ENCODE measurements around the gene ERMP1. TPM values are rescaled to one million over a fixed set of nuclear protein-coding genes. Genes with fewer than 3 reads are reported as not detected.

ERMP1 gene
- total and polyA plus RNA-seq, 2 donors (not counting 3 experiments of a cell fraction or from before 2014, with no cell fraction given), result 9.7 to 16.6 TPM

DNA sequence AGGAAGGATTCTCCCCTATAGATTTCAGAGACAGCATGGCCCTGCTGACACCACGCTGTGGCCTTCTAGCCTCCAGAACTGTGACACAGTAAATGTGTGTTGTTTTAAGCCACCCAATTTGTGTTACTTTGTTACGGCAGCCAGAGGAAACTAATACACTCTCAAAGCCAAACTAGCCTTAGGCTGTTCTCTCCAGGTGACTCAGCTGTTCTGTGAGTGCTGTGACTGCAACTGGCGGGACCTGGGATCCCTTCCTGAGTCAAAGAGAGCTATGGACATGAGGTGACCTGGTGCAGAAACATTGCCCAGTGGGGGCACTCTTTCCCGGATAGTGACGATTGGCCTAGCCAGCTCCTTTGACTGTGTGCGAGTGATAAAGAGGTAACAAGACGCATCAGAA is 43.8 kb upstream of the ERMP1 start:
- H3K27ac ChIP-seq (ENCODE audit: insufficient read depth, low read depth, low read length), result no peak overlapping the region
- H3K4me3 ChIP-seq (replicated peaks in 1 of 3; ENCODE audit: insufficient read depth in 1 of 3, low read depth in 1 of 3, low read length in 3 of 3), result no peak overlapping the region
- no peaks in the 10 kb centered on the region for H3K36me3 ChIP-seq (ENCODE audit: control insufficient read depth in 2 of 2, extremely low read depth in 1 of 2, insufficient read depth in 2 of 2, low read length in 2 of 2)
- intact Hi-C loops (cut with micrococcal nuclease) (no loop called here), dilution Hi-C loops (cut with MboI; ENCODE audit: extremely low pct_ligation_motif_present, low sequenced_read_pairs) (no loop called here)
- BruUV-seq (replicated peaks), result no TSS peak
- TF ChIP-seq MYC (IDR thresholded peaks at IDR 0.05; ENCODE audit: low read depth, low read length) (no peak), JUN (IDR thresholded peaks at IDR 0.05; ENCODE audit: borderline replicate concordance, insufficient read depth, insufficient read length, low read depth) (no peak), FOS (IDR thresholded peaks at IDR 0.05; ENCODE audit: borderline replicate concordance, insufficient read depth, low read length) (no peak), CTCF (IDR thresholded peaks at IDR 0.05; ENCODE audit: extremely low read depth in 1 of 2, insufficient read depth in 1 of 2, low read depth in 1 of 2, low read length in 2 of 2) (no peak), POLR2A (IDR thresholded peaks at IDR 0.05; ENCODE audit: low read depth, low read length) (no peak), GATA2 (IDR thresholded peaks at IDR 0.05; ENCODE audit: insufficient read depth, insufficient read length, low read depth, low read length) (no peak), EZH2 (IDR thresholded peaks at IDR 0.05; ENCODE audit: borderline replicate concordance, low read depth, low read length, severe bottlenecking) (no peak), MAX (IDR thresholded peaks at IDR 0.05; ENCODE audit: insufficient read depth, insufficient read length) (no peak), POLR2AphosphoS5 (IDR thresholded peaks at IDR 0.05; ENCODE audit: insufficient read depth, low read depth, low read length) (no peak)
- no peak overlapping the region for H2AFZ ChIP-seq (ENCODE audit: low read depth, low read length)
- H3K79me2 ChIP-seq (ENCODE audit: control insufficient read depth, insufficient read depth, low read length), result no peaks in the 10 kb centered on the region
- H3K9ac ChIP-seq (replicated peaks; ENCODE audit: extremely low read depth, insufficient read depth, low read length), result no peak overlapping the region
- no peaks in the 10 kb centered on the region for H4K20me1 ChIP-seq (replicated peaks; ENCODE audit: control insufficient read depth, extremely low read depth, insufficient read depth, low read length)
- no peaks in the 10 kb centered on the region for H3K9me3 ChIP-seq (replicated peaks; ENCODE audit: control insufficient read depth, insufficient read depth, low read length)
- no peaks in the 10 kb centered on the region for H3K9me1 ChIP-seq (replicated peaks; ENCODE audit: control insufficient read depth, extremely low read depth, insufficient read depth, low read length)
- DNase-seq (ENCODE audit: low read depth, low spot score), result no peak
- FAIRE-seq, result no peak
- H3K4me2 ChIP-seq (ENCODE audit: insufficient read depth, low read length), result no peak overlapping the region
- POLR2A ChIA-PET, result no interaction called here
- H3K27me3 ChIP-seq (ENCODE audit: control insufficient read depth in 2 of 2, insufficient read depth in 2 of 2, low read length in 2 of 2), result no peaks in the 10 kb centered on the region
- H3K4me1 ChIP-seq (ENCODE audit: control insufficient read depth, extremely low read depth, insufficient read depth, low read length), result peaks cover 4% of the 10 kb centered on the region
- CTCF ChIA-PET, result interaction anchor here (1.1 to 1.6 kb wide), 3 partner anchors 10 to 178 kb away, joined by 3 to 7 read pairs (median 7); partner anchors contain the start of gene ERMP1

Measured in endothelial cell of umbilical vein (primary cell).